Putamen (tissue), 1 donor: ENCODE data around the gene MAPK8IP1.

ENCODE experiments used
- DNase-seq: peaks from one replicate; pipeline ENCODE4 v3.0.0-alpha.2; 2016; ENCODE audit warnings: low spot score

The MAPK8IP1 gene

DNA sequence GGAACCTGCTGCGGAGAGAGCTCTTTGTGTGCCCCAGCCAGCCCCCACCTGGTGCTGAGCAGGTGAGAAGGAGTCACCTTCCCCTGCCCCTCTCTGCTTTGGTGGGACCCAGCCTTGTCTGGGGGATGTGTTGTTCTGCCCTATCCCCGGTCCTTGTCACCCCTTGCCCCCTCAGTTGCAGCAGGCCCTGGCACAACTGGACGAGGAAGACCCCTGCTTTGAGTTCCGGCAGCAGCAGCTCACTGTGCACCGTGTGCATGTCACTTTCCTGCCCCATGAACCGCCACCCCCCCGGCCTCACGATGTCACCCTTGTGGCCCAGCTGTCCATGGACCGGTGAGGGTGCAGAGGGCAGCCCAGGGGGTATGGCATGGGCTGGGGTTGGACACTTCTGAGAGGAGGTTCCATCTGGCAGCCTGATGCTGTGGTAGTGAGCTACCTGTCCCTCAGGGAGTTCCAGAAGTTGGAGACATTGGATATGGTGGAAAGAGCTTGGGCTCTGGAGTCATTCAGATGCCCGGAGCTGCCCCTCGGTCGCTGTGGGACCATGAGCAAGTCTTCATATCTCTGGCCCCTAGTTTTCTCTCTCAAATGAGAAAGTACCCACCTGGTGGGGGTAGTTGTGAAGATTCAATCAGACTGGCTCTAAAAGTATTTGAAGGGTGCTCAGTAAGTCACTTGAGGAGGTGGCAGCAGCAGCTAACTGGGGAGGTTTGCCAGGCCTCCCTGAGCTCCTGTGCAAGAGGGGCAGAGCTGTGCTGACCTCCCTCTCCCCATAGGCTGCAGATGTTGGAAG, 41.3 kb downstream of the MAPK8IP1 start:
- DNase-seq, result no peak

DNA sequence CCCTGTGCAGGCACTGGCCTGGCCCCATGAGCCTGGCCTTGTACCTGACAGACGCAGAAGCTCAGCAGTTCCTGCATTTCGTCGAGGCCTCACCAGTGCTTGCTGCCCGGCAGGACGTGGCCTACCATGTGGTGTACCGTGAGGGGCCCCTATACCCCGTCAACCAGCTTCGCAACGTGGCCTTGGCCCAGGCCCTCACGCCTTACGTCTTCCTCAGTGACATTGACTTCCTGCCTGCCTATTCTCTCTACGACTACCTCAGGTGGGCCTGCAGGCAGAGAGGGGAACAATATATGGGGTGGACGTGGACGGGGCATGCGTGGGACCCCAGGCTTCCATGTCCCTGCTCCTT, 41.9 kb downstream of the MAPK8IP1 start:
- no peak for DNase-seq

DNA sequence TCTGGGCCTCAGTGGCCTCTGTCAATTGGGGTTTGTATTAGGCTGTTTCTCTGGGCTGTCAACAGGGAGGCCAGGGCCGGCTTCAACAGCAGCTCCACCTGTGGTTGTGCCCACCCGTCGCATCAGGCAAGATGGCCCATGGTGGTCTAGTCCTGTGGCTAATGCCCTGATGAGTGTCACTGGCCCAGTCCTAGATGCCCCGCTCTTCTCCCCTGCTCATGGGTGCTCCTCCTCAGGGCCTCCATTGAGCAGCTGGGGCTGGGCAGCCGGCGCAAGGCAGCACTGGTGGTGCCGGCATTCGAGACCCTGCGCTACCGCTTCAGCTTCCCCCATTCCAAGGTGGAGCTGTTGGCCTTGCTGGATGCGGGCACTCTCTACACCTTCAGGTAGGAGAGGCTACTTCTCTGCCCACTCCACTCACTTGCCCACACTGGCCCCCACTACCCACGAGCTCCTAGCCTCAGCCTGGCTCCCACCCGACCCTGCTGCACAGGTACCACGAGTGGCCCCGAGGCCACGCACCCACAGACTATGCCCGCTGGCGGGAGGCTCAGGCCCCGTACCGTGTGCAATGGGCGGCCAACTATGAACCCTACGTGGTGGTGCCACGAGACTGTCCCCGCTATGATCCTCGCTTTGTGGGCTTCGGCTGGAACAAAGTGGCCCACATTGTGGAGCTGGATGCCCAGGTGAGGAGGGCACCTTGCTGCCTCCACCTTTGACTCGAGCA, 42.4 kb downstream of the MAPK8IP1 start:
- no peak for DNase-seq

DNA sequence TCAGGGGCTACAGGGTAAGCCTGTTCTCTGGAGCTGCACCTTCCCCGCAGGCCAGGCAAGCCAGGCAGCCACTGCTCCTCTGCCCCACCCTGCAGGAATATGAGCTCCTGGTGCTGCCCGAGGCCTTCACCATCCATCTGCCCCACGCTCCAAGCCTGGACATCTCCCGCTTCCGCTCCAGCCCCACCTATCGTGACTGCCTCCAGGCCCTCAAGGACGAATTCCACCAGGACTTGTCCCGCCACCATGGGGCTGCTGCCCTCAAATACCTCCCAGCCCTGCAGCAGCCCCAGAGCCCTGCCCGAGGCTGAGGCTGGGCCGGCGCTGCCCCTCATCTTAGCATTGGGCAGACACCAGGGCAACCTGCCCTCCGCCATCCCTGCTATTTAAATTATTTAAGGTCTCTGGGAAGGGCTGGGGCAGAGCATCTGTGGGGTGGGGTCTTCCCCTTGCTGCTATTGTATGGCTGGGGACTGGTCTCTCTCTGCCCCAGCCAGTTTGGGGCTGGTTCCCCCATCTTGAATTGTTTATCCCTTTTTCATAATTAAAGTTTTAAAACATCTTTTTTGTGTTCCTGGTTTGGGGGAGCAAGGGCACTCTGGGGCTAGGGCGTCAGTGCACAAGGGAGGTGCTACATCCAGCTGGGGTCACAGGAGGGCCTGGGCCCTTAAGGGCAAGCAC, 43.2 kb downstream of the MAPK8IP1 start:
- no peak for DNase-seq

DNA sequence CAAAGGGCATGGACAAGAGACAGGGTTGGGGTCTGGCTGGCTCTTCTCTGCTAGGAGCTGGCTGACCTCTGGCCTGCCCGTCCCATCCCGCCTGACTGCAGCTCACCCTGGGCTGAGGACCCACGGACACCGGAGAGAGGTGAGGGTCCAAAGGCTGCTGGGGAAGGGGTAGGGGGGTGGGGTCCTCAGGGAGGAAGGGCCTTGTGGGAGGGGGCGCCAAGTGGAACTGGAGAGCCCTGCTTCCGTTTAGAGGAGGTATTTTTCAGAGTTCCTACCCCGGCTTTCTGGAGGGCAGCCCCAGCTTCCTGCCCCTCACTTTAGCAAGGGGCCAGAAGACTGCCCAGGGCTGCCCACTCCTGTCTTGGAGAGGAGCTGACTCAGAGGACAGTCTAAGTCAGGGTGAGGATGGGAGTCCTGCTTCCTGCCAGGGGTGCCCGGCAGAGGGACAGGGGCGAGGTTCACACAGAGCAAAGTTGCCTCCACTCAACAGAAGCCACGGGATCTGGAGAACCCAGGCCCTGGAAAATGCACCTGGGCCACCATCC, 44.1 kb downstream of the MAPK8IP1 start:
- no peak for DNase-seq

DNA sequence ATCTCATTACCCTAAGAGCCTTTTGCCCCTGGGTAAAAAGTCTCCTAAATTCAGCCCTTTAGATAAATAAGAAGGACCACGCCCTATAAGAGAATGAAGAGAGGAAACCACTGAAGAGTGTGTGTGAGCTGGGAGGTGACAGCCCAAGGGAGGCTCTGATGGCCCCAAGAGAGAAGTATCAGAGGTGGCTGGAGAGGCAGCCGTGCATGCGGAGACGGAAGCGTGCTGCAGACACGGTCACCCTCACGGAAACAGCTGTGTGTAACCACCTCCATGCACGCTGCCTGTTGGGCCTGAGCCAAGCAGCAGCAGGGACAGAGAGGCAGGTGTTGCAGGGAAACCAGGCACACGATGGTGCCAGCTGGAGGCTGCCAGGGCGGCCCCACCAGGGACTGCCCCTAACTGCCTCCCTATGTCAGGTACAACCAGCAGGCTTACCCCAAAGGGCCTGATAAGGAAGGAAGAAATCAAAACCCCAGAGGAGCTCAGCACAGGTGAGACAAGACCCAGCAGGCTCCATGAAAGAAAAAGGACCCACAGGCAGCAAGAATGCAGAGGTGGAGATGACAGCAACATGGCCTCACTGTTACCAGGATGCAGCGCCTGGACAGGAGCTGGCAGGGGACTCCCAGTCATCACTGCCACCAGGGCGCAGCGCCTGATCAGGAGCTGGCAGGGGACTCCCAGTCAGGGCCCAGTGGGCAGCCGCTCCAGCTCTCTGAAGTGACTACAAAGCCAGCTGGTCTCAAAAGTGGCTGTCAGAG, 44.8 kb downstream of the MAPK8IP1 start:
- no peak for DNase-seq

DNA sequence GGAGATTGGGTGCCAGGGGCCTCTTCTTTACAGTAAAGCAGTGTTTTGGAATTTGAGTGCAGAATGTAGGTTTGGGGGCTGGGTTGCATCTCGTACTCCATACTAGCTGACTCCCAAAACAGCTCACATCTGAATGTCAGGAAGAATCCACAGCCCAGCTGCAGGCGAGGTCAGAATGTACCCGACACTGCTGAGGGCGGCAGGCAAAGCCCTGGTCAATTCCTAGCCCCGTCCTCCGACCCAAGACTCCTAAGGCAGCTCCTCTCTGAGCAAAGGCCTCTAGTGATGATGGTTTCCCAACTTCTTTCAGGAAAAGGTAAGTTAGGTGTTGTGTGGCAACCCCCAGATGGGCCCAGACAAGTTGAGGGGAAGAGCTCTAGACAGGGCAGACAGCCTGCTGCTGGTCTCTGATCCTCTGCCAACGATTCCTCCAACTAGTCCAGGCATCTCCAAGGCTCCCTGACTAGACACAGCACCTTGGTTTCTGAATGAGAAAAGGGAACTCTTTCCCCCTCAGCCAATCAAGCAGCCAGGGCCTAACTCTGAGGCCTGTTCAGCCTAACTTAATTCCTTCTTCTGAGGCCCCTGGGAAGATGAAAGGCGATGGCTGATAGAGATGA, 45.6 kb downstream of the MAPK8IP1 start:
- no peak for DNase-seq

DNA sequence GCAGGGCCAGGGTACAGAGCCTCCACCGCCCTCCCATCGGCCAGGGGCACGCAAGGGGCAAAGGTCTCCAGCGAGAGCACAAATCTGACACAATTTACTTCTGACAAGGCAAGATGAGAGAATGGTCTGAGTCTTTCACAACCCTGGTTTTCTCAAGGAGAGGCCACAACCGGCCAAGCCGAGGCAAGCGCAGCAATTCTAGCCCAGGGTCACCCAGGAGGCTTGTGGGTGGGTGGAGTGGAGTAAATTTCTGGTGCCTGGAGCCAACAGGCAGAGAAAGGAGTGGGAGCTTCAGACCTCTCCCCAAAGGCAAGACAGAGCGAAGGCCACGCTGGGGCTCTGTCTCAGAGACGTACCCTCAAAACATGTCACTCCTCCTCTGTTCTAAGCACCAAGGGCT, 46.3 kb downstream of the MAPK8IP1 start:
- DNase-seq, result no peak

DNA sequence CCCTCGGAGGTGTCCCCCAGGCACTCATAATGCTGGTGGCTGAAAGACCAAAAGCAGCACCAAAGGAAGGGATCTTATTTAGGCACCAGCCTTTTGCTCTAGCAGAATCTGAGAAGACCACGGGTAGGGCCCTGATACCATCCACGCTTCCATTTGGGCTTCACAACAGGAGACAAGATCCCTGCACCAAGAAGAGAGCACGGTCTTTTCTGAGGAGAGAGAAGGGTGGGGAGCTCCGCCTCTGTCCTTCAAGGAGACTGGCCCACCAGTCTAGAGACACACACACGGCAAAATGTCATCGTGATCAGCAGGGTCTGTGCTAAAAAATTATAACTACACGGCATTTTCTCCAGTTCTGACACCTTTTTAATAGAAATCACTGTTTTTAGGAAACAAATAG, 46.8 kb downstream of the MAPK8IP1 start:
- no peak for DNase-seq

DNA sequence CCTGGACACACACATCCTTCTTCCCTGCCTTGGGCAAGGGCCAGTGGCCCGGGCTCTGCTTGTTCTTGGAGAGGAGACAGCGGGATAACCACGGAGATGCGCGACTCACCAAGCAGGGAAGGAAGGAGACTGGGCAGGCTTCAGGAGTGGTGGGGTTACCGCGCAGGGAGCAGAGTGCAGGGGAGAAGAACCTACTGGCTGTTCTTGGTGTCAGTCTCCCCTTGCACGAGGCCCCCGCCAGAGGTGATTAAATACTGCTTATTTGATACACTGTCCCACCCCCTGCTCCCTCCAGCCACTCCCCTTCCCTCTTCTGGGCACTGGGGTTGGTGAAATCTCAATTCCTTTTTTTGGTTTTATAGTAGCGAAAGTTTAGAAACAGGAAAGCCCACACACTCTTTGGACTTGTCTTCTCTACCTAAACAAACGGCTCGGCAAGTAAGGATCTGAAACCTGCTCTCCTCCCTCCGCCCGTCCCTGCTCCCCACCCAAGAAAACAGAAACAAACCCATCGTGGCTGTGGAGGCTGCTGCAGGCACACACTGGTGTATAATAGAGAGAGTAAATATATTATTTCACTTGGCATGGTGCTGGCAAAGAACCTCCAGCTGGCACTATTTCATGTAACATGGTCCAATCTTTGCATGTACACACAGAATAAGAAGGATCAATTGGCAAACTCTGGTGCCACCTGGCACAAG, 47.8 kb downstream of the MAPK8IP1 start:
- no peak for DNase-seq

DNA sequence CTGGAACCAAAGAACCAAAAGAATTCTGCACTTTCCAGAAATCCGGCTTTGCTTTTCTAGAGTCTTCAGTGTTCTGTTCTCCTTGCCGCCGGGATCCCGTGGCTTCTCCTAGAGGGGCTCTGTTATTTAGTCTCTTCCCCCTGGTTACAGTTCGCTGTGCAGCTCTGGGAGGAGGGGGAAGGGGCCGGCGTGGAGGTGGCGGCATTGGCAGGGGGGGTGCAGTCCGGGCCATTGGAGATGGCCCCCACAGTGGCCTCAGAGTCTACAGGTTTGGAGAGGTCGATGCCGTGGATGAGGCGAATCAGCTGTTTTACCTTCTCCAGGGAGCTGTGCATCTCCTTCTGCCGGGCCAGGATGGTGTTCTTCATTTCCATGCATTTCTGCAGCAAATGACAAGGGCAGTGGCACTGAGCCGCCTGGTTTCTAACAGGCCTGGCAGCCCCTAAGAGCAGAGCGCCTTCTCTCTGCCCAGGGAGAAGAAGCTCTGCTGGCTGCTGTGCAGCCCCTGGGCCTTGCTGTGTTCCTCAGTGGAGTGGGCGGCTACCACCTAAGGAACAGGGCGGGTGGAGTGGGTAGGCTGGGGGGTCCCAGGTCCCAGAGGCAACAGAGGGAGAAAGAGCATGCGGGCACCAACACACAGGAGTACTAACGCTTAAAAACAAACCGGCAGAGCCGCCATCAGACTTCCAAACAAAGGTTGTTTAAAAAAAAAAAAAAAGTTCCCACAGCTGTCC, 48.6 kb downstream of the MAPK8IP1 start:
- no peak for DNase-seq

DNA sequence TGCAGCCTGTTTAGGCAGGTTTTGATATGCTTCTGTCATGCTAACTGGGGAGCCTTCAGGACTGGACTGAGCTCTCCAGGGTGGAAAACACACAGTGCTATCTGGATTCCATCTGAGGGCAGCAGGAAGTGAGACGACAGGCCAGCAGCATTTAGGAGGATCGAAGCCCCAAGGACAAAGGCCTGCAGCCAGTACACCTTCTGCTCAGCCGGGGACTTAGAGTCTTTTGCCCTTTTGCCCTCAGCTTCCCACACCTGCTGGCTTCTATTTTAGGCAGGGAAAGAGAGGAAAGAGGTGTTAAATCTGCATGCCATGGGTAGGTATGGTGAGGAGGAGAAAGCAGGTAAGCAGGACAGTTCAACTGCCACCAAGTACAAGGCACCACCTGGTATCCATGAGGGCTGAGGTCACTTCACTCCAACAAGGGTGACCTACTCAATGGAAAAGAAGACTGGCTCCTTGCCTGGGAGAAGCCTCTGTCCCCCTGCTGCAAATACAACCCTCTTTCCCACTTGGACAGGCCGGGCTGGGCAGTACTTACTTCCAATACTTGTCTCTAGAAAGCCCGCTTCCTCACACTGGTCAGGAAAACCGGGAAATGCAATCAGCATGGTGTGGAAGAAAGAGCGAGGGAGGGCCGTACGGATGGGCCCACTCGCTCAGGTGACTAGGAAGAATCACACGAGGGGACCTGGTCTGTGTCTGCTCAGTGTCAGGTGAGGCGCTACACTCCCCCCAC, 49.3 kb downstream of the MAPK8IP1 start:
- DNase-seq, result no peak

DNA sequence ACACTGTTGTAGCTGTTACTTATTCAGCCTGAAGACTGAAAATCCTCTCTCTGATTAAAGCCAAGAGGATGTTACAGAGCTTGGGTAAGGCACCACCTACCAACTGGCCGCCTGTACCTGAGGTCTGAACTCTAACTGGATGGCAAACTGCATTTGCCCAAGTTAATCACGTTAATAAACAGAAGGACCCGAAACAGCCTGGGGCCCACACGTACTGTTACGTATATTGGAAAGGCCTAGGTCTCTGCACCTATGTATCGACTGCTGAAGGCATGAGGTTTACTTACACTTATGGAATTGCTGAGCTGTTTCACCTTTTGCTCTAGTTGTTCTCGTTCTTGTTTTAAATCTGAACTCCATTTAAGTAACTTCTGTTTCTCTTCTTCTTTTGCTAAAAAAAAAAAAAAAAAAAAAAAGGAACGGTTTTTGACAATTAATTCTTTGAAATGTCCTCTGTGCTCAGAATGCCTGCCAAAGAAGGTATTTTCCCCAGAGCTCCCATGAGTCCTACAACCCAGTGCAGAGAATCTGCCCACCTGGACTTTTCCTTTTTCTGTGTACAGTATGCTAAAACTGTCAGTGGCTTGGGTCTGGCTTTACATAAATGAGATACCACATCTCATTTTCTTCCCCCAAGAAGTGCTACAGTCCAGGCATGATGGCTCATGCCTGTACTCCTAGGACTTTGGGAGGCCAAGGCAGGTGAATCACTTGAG, 50.1 kb downstream of the MAPK8IP1 start:
- DNase-seq, result no peak

DNA sequence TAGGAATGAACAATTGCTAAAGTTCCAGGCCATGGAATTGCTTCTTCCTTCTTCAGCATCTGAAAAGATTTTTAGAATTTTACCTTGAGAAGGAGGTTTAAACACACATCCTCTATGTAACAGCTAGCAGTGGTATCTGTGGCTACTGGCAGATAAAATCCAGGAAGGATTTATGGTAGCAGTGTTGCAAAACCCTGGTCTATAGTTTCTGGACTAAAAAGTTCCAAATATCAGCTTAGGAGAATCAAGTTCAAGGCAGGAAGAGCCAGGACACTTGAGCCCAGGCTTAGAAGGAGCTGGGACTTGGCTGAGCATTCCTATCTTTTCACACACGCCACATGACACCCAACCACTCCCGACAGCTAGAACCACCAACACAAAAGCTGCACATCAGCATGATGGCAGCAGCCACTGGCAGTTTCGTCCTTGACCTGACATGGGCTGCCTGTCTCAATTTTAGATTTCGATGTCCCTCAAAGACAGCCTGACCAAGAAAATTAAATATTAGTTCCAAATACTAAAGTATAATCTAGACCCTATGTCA, 51.1 kb downstream of the MAPK8IP1 start:
- no peak for DNase-seq

DNA sequence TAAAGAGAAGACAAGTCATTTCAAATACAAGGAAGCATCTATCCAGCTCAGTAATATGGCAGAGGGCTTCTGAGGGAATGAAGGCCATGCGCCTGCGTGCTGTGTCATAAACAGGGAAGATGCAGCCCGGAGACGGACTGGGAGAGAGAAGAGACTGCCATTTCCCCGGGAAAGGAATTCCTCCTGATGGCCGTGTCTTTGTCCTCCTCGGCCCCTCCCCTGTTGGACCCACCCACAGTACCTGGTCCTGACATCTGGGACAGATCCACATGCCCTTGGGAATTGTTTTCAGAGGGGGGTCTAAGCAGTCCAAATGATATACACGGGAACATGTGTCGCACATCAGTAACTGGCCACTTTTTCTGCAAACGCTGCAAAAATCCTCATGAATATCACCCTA, 52.5 kb downstream of the MAPK8IP1 start:
- DNase-seq, result no peak

DNA sequence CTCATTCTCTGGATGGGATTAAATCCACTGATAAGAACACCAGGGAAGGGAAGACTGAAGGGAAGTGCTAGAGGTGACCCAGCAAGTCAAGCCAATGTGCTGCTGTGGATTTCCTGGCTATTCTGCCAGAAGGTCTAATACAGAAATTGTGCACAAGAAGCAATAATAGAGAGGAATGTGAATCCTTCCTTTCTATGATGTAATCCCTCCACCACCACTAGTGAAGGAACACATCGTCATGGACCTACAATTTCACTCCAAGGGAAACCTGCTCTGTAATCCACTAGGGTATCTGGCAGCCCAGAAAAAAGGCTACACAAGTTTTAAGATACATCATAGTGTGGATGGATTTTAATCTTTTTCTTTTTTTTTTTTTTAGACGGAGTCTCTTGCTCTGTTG, 54.4 kb downstream of the MAPK8IP1 start:
- DNase-seq, result no peak

DNA sequence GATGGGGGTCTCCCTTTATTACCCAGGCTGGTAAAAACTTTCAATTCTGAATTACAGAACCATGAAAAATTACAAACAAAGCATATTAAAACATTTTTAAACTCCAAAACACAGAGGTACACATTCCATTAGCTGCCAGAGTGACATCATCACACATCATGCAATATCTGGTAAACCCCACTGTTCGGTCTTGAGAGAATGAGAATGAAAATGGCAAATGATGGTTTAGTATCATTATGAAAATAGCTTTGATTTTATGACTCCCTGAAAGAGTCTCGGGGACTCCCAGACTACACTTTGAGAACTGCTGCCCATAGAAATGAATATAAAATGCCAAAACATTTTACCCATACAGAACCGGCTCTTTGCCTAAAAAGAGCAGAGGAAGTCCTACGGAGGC, 55.8 kb downstream of the MAPK8IP1 start:
- no peak for DNase-seq

DNA sequence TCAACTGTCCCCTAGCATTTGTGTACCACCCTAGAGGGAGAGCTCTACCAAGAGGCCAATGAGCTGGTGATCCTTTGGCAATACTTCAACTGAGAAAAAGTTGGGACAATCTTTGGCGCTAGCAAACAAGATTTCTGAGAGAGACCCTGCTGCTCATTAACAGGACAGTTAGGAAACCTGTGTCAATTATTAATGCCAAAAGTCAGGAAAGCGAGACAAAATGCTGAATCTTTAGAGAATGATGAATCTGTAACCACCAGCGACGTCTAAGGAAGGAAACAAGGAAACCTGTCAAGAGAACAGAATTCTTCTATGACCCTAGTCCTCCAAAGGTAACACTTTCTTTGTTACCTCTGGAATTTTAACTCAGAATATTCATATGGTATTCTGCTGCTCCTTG, 56.9 kb downstream of the MAPK8IP1 start:
- no peak for DNase-seq
